ENCODE results near the gene DNASE1L3. TPM values are rescaled to one million over a fixed set of nuclear protein-coding genes. Genes with fewer than 3 reads are reported as not detected.
"Not testable (repeated sequence)": the region's sequence is repeated elsewhere in the genome, so short reads cannot be mapped to it uniquely, and the experiment has no call there.

DNASE1L3 gene
- total RNA-seq, 1 experiment from 2014 or later = 0.36 TPM

DNA sequence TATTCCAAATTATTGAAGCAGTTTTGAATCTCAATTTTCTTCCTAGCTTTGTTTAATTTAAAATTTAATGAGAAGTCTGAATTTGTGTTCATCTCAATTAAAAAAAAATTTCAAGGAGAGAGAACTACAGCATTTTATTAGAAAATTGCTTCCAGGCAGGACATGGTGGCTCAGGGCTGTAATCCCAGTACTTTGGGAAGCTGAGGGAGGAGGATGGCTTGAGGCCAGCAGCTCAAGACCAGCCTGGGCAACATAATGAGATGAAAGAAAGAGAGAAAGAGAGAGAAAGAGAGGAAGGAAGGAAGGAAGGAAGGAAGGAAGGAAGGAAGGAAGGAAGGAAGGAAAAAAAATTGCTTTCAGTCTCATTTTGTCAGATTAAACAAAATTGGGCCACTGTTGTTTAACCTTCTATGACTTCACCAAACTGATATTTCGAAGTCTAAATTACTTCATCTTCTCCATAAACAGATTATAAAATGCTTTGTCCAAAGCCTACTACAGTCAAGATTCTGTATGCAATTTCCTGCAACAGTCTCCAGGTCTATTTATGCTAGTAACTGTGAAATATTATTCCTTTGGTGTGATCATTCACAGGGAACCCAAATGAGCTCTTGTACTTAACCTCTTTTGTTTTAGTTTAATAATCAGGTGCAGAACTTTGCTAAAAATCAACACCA is 20.2 kb upstream of the DNASE1L3 start:
- no peak overlapping the region for H3K4me3 ChIP-seq (ENCODE audit: low read length)
- H3K9ac ChIP-seq (ENCODE audit: low read length) = no peak overlapping the region
- ATAC-seq = peak; percentile 11; the same call in 1 of the 2 replicates
- no peaks in the 10 kb centered on the region for H3K79me2 ChIP-seq (ENCODE audit: low read length)
- POLR2A ChIA-PET (ENCODE audit: unreplicated experiment) = interaction anchor here (0.6 kb wide), 1 partner anchor 1790 kb away, joined by 3 read pairs; no protein-coding TSS in a partner anchor
- H3K27me3 ChIP-seq (ENCODE audit: low read length) = no peaks in the 10 kb centered on the region
- peaks cover 10% of the 10 kb centered on the region for H3K4me1 ChIP-seq (ENCODE audit: insufficient read depth, low read length)
- no peaks in the 10 kb centered on the region for H3K36me3 ChIP-seq (ENCODE audit: low read depth, low read length)
- H3K9me2 ChIP-seq (replicated peaks; ENCODE audit: low read length) = no peaks in the 10 kb centered on the region
- no peak overlapping the region for H3K27ac ChIP-seq (ENCODE audit: low read length)
- intact Hi-C loops (cut with micrococcal nuclease) = no loop called here
- no peaks in the 10 kb centered on the region for H4K20me1 ChIP-seq (ENCODE audit: low read length)
- no TSS peak for BruUV-seq (replicated peaks)
- no peaks in the 10 kb centered on the region for H3F3A ChIP-seq (ENCODE audit: low read length, unreplicated experiment)
- DNase-seq = no peak
- TF ChIP-seq EZH2 (IDR thresholded peaks at IDR 0.05; ENCODE audit: low read length, unreplicated experiment) (no peak), EZH2phosphoT487 (IDR thresholded peaks at IDR 0.05; ENCODE audit: borderline replicate concordance, low read length) (no peak)
- TF ChIP-seq, protein P1, sequence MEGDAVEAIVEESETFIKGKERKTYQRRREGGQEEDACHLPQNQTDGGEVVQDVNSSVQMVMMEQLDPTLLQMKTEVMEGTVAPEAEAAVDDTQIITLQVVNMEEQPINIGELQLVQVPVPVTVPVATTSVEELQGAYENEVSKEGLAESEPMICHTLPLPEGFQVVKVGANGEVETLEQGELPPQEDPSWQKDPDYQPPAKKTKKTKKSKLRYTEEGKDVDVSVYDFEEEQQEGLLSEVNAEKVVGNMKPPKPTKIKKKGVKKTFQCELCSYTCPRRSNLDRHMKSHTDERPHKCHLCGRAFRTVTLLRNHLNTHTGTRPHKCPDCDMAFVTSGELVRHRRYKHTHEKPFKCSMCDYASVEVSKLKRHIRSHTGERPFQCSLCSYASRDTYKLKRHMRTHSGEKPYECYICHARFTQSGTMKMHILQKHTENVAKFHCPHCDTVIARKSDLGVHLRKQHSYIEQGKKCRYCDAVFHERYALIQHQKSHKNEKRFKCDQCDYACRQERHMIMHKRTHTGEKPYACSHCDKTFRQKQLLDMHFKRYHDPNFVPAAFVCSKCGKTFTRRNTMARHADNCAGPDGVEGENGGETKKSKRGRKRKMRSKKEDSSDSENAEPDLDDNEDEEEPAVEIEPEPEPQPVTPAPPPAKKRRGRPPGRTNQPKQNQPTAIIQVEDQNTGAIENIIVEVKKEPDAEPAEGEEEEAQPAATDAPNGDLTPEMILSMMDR (conservative IDR thresholded peaks at IDR 0.05; ENCODE audit: low read depth, low read length) = no peak
- no peak overlapping the region for H2AFZ ChIP-seq (ENCODE audit: low read length)
- CTCF ChIA-PET = interaction anchor here (1.8 kb wide), 1 partner anchor 13 kb away, joined by 7 read pairs; no protein-coding TSS in a partner anchor
- no peak overlapping the region for H3K4me2 ChIP-seq (ENCODE audit: low read length)
- H3K9me3 ChIP-seq (ENCODE audit: low read length) = no peaks in the 10 kb centered on the region

DNA sequence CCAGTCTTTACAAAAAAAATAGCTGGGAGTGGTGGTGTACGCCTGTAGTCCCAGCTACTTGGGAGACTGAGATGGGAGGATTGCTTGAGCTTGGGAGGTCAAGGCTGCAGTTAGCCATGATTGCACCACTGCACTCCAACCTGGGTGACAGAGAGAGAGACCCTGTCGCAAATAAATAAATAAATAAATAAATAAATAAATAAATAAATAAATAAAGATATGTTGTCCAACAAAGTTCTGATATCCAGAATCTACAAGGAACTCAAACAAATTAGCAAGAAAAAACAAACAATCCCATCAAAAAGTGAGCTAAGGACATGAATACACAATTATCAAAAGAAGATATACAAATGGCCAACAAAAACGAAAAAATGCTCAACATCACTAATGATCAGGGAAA is 17.2 kb upstream of the DNASE1L3 start:
- DNase-seq; H3F3A ChIP-seq (ENCODE audit: low read length, unreplicated experiment); CTCF ChIA-PET; H3K4me2 ChIP-seq (ENCODE audit: low read length); H3K4me3 ChIP-seq (ENCODE audit: low read length); H3K9me2 ChIP-seq (replicated peaks; ENCODE audit: low read length); BruUV-seq (replicated peaks); ATAC-seq; H2AFZ ChIP-seq (ENCODE audit: low read length); intact Hi-C loops (cut with micrococcal nuclease); H4K20me1 ChIP-seq (ENCODE audit: low read length); H3K9me3 ChIP-seq (ENCODE audit: low read length); H3K36me3 ChIP-seq (ENCODE audit: low read depth, low read length); H3K9ac ChIP-seq (ENCODE audit: low read length); H3K27me3 ChIP-seq (ENCODE audit: low read length); H3K4me1 ChIP-seq (ENCODE audit: insufficient read depth, low read length); H3K27ac ChIP-seq (ENCODE audit: low read length); H3K79me2 ChIP-seq (ENCODE audit: low read length); POLR2A ChIA-PET (ENCODE audit: unreplicated experiment): not testable (repeated sequence)

DNA sequence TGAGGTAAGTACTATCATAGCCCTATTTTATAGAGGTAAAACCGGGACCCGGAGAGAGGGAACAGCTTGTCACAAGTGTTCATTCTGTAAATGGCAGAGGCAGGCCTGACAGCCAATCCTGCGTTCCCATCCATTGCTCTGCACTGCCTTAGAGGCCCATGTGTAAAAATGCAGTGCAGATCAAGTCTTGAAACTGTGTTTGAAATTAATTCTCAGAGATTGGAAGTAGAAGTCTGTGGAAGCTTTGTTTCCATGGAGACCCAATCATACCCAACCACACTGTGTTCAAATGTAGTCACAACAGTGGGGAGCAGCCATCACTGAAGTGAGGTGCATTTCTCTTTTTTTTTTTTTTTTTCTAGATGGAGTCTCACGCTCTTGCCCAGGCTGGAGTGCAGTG is 13.1 kb upstream of the DNASE1L3 start:
- no peaks in the 10 kb centered on the region for H3K79me2 ChIP-seq (ENCODE audit: low read length)
- H3F3A ChIP-seq (ENCODE audit: low read length, unreplicated experiment) = no peaks in the 10 kb centered on the region
- no peak overlapping the region for H3K9ac ChIP-seq (ENCODE audit: low read length)
- H3K9me2 ChIP-seq (replicated peaks; ENCODE audit: low read length) = no peaks in the 10 kb centered on the region
- ChIA-PET CTCF (no interaction called here), POLR2A (ENCODE audit: unreplicated experiment) (no interaction called here)
- no peaks in the 10 kb centered on the region for H3K36me3 ChIP-seq (ENCODE audit: low read depth, low read length)
- DNase-seq (no peak), ATAC-seq (no peak)
- no peaks in the 10 kb centered on the region for H3K9me3 ChIP-seq (ENCODE audit: low read length)
- no peak for TF ChIP-seq EZH2 (IDR thresholded peaks at IDR 0.05; ENCODE audit: low read length, unreplicated experiment)
- H4K20me1 ChIP-seq (ENCODE audit: low read length) = no peaks in the 10 kb centered on the region
- no peaks in the 10 kb centered on the region for H3K27me3 ChIP-seq (ENCODE audit: low read length)
- intact Hi-C loops (cut with micrococcal nuclease) = no loop called here
- H3K4me3 ChIP-seq (ENCODE audit: low read length) = no peak overlapping the region
- H3K4me1 ChIP-seq (ENCODE audit: insufficient read depth, low read length) = peaks cover 34% of the 10 kb centered on the region
- BruUV-seq (replicated peaks) = no TSS peak
- no peak overlapping the region for H3K4me2 ChIP-seq (ENCODE audit: low read length)
- no peak overlapping the region for H2AFZ ChIP-seq (ENCODE audit: low read length)
- no peak overlapping the region for H3K27ac ChIP-seq (ENCODE audit: low read length)

Data from PC-3 (cell line).